Epidermal melanocyte (primary cell): ENCODE measurements around the gene CCDC192.
"Not testable (repeated sequence)": the region's sequence is repeated elsewhere in the genome, so short reads cannot be mapped to it uniquely, and the experiment has no call there.

Source experiments
- DNase-seq: peaks from one replicate; pipeline ENCODE4 v3.0.0; 2011; ENCODE audit warnings: low spot score; ENCODE audit not compliant: insufficient read length

Gene CCDC192, protein sequence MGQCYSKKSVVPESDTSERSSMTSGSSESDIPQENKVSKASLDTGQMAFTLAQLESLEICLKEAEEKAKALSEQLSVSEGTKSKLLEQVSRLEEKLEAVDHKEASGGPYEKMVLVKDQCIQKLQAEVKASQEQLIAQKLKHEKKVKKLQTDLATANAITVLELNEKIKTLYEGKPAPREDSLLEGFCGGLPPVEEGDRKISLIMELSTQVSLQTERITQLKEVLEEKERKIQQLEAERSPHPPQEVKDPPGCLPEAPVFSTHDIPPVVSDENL

DNA sequence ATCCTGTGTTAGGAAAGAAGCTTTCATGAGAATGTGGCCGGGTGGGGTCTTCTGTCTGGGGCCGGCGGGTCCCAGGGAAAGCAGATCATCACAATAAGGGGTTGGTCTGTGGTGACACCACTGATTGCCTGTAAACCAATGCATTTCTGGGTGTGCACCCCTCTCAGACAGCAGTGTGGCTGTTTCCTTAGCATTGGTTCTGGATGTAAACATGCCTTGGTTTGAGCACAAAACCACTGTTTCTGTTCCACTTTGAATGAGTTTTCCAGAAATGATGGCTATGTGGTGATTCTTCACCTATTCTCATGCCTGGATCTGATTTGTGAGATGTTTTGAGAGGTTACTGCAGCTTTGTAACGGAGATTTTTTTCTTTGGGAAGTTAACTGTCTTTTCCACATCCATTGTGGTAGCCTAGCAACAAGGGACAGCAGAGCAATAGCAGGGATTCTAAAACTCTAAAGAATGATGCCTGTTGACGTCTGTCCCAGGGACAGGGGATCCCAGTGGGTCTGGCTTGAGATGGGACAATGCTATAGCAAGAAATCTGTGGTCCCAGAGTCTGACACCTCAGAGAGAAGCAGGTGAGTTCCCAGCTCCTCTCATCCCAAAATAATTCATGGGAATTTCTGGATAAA is at the start of gene CCDC192:
Gene CCDC192, plus strand, starts transcription at position 466 of the 636 bp plus-strand sequence. Its CDS starts 55 bp downstream, at position 521.
- no peak for DNase-seq

DNA sequence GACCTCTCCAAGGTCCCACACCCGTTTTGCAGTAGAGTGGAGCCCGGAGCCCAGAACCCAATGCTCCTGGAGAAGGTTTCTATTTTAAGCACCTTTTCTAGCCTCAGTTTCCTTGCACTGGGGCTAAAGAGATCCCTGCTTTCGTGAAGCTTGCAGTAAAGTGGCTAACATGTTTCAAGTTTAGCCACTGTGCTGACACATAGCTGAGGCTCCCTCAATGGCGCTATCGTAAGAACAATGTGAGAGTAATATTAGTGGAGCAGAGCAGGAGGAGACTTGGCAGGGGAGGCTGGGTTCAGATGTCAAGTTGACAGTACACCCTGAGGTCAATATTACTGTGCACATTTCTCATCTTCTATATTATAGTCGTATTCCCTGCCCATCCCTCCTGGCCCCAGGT is 46.4 kb upstream of the CCDC192 start:
- DNase-seq: no peak

DNA sequence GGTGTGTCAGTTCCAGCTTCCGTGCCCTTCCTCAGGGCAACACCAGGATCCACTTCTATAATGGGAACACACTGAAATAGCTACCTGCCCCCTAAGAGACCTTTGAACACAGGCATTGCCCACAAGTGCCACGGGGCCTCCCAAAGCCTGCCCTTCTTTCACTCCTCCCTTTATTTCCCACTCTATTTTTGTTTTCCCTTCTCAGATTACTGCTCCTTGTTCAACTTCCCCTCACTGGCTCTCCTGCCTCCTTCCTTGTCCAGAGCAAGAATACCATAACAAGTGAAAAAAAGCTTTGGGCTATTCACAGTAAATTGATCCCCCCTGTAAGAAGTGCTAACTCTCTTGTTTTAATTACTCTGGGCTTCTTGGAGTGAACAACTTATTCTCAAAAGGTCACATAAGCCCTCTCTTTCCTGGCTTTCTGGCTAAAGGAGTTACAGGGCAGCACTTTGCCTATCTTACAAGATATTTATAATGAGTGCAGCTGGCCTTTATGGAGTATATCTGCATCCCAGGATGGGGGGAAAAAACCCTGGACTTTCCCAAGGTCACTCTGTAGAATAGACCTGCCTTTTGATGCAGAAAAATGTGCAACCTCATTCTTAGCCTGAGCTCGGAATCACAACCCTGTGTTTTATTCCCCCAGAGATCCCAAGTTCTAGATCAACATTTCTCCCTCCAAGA is 43.0 kb upstream of the CCDC192 start:
- no peak for DNase-seq

DNA sequence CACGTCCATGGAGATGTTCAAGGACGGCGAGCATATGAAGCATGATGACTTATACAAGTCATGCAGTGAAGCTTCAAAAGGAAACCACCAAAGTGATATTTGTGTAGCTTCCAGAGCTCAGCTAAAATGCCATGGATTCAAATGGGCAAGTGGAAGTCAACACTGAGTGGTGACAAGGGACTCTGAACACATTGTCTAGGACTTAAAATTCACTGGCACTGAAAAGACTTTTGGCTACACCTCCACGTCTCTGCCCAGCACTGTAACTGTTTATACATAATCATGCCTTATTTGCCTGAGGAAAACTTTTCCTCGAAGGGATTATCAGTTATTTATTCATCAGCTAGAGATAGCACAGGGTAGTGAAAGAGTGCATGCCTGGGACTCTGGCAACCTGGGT is 39.1 kb upstream of the CCDC192 start:
- DNase-seq: no peak

DNA sequence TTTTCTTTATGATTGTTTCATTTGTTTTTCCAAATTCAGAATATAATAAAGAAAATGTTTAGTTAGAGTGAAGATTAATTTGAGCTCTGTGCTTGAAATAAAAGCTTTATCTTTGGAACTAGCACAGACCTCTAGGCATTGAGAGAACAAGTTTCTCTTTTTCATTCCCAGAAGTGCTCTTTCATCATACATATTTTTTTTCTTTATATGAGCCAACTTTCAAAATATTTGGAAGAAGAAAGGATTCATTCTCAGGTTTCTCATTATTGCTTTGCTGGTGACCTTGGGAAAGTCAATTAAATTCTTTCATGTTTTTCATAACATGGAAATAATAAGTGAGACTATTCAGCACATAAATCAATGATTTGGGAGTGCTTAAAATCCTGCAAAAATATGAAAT is 37.5 kb upstream of the CCDC192 start:
- no peak for DNase-seq

DNA sequence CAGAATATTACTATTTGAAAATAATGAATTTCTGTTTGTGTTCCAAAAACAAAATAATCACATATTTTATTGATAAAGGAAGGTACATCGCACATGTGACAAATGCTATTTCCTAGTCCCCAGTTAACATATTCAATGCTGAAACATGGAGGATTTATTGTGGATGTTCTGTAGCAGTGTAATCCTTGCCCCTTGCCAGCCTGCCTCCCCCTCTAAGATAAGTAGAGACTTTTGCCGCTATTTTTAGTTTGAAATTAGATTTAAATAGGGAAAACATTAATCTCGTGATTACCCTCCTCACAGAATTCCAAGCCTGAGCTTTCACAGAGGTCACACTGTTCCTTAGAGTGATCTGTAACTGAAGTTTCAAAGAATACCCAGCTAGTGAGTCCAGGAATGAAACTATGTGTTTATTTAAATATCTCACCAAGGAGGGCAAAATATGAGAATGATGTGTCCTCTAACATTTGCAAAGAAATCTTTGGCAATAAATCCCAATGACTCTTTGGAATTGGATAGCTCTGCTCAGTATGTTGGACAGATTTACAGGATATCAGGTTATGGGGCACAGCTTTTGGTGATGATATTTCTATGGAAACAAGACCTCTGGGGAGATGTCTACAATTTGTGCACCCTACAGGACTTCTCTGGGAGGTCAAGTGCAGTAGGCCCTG is 37.0 kb upstream of the CCDC192 start:
- DNase-seq: no peak

DNA sequence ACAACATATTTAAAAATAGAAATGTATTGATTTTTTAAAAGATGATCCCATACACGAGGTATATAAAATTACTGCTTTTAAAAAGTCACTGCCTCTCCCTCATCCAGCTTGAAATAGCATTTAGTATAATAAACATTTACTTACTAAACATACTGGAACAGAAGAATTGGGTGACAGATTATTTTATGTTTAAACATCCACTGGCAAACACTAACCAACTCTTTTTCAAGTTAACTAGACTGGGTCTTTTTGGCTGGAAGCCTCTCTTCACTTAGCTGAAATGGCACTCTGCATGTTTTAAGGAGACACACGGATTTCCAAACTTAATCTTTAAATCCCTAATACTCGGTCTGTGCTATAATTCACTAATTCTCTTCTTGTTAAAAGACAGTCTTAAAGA is 35.3 kb upstream of the CCDC192 start:
- DNase-seq: no peak

DNA sequence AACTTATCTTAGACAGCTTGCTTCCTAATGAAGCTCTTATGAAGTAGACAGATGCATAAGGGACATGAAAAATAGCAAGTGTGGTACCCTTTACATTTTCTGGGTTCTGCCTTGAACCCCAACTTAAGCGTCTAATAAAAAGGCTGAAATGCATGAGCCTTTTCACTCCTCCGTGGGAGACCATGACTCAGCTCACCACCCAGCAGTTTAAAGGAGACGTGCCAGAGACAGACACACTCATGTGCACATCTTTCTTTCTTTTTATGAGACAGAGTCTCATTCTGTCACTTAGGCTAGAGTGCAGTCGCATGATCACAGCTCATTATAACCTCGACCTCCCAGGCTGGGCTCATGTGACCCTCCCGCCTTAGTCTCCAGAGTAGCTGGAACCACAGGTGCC is 32.0 kb upstream of the CCDC192 start:
- DNase-seq: no peak

DNA sequence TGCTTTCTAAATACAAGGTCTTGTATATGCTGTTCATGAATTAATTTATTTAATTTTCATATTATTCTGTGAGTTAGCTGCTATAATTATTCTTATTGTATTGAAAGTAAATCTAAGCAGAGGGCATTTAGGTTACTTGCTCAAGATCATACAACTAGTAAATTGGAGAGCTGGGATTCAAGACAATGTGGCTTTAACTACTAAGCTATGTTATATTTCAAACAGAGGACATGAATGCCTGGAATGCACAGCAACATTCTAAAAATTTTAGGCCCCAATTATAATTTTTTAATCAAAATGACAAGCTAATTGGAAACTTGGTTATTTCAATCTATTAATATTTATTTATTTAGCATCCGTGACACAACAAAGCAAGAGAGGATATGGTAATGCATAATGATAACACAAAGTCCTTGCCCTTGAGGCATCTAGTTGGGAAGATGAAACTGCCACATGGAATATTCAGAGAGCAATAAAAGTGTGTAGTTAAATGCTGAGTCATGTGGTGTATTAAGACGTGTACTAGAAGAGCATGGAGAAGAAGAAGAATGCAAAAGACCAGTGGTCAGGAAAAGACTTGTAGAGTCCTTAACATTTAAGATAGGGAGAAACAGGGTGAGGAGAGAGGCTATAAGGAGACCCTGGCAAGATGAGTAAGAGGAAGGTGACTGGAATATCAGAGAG is 29.9 kb upstream of the CCDC192 start:
- DNase-seq: no peak

DNA sequence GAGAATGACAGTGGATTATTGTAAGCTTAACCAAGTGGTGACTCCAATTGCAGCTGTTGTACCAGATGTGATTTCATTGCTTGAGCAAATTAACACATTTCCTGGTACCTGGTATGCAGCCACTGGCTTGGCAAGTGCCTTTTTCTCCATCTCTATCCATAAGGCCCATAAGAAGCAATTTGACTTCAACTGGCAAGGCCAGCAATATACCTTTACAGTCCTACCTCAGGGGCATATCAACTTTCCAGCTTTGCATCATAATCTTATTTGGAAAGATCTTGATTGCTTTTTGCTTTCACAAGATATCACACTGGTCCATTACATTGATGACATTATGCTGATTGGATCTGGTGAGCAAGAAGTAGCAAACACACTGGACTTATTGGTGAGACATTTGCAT is 26.2 kb upstream of the CCDC192 start:
- DNase-seq: not testable (repeated sequence)

DNA sequence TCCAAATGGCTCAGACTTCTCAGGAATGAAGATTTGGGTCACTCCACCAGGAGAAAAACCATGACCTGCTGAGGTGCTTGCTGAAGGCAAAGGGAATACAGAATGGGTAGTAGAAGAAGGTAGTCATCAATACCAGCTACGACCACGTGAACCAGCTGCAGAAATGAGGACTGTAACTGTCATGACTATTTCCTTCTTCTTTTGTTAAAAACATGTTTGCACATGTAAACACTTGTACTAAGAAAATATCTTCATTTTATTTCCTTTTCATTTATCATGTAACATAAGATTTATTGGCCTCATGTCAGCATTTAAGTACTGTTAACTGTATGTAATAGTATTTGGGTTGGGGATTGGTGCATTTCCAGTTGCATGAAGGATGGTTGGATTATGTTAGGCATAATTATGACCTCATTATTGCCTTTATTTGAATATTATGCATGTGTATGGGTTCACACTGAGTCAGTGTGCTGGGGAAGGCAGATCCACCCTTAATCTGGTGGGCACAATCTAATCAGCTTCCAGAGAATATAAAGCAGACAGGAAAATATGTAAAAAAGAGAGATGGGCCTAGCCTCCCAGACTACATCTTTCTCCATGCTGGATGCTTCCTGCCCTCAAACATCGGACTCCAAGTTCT is 23.4 kb upstream of the CCDC192 start:
- not testable (repeated sequence) for DNase-seq

DNA sequence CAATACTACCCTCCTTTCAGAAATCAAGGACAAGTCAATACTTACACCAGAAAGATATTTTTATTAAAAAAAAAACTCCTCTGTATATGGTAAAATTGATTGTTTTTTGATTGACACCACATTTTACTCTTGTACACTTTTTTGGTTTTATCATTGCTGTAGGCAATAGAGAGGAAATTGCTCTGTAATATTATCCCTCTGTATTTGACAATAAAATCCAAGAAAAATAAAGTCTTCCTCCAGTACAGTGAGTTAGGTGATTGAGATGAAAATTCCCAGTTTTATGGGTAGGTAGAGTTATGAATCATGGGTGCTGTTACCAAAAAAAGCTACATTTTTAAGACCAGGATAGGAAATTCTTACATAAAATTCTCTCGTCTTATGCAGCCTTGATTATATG is 22.6 kb upstream of the CCDC192 start:
- DNase-seq: no peak

DNA sequence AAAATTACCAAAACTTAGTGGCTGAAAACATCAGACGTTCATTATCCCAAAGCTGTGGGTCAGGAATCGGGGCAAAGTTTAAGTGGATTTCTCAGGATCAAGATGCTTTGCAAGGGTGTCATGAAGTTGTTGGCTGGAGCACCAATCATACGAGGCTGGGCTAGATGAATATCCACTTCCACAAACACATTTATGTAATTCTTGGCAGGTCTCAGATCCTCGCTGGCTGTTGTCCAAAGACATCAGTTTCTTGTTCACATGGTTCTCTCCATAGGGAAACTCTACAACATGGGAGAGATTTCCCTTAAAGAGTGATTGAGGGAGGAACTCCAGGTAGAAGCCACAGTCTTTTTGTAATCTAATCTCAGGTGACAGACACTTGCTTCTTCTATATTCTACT is 20.2 kb upstream of the CCDC192 start:
- no peak for DNase-seq

DNA sequence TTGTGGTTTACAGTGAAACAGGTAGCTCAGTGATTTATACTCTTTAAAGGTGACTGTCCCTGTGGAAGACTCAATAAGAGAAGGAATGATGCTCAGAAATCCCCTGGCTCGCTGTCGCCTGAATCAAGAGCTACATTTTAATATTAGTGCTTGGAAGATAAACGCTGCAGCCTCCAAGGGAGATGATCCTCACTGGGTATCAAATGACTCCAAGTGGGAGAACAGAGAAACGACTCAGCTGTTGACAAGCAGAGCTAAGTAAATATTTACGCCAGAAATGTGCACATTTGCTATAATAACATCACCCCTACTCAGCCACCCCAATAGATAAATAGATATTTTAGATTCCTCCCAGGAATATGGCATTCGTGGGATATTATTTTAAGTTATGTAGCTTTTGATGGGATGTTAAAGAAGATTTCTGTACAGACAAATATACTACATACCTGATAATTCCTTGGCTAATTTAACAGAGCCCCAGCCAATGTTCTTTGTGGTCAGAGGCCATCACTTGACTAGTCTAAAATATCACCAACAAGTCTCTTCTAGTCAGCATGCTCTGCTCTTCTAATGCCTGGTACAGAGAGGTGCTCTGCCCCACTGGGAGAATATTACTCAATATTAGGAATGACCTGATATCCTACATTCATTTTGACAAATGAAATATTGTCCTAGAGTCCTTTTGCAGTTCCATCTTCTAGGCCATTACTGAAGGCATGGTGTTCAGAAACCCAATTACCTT is 18.3 kb upstream of the CCDC192 start:
- DNase-seq: no peak

DNA sequence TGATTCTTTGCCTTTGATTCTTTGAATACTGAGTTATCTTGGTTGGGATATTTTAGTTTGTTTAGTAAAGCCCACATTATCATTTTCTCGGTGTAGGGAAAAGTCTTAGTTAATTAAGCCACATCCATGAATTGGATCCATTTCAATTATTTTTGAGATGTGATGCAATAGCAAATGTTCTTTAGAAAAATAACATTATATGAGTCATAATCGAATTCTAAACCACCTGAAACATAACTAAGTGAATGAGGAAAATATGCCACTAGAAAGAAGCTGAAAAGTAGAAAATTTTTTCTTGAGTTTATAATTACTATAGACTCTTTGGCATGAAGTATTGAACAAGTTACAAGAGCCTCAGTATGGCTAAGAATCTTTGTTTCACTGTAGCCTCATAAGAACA is 17.5 kb upstream of the CCDC192 start:
- no peak for DNase-seq

DNA sequence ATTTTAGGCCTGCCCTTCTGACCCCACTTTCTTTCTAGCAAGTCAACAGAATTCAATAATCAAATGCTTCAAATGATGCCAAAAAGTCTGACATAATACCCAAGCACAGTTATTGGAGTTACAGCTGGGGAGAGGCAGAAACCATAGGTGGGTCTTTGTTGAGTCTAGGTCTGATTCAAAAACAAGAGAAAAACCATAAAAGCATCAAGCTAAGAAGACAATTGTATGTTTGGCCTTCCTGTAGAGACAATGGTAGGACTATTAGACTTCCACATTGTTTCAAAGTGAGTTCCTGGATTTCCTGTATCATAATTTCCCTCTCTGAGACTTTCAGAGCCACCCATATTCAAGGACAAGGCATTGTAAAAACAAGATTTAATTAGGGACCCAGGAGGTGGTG is 16.8 kb upstream of the CCDC192 start:
- DNase-seq: no peak

DNA sequence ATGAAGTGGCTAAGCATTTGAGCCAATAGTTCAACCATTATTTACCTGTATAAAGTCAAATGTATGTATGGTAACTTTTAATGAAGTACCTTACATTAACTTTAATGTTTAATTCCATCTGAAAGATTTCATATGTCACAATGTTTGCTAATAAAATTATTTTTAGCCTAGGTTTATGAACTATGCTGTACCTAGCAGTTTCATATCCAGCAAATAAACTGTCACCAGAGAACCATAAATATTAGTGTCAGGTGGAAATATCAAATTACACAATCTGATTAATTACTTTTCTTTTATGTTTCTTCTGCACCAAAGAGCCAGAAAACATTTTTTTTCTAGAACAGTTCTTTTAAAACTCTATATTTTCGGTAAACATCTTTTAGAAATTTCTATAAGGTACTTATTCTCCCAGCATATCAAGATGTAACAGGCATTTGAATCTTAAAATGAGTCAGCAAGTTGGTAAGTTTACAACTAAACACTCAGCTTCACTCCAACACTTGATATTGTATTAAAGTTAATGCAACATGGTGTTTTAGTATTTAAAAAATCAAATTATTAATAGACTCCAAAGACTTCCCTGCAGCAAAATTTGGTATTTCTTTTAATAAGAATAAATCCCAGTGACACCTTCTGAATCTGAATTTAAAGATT is 8.5 kb upstream of the CCDC192 start:
- DNase-seq: no peak

DNA sequence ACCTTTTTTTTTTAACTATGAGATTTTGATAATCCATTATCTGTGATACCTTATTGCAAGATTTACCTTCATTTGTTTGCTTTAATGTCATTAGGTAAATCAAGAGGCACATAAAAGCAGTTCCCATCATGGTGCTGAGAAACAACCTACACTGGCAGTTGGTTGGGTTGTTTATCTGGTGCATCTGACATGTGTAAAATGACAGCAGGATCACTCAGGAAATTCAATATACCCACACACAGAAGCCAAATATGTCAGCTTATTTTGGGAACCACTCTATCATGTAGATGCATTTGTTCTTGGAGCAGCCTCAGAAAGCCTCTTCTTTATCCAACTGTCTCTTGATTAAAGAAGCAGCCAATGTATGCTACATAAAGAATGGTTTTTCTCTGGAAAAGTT is 7.8 kb upstream of the CCDC192 start:
- no peak for DNase-seq

DNA sequence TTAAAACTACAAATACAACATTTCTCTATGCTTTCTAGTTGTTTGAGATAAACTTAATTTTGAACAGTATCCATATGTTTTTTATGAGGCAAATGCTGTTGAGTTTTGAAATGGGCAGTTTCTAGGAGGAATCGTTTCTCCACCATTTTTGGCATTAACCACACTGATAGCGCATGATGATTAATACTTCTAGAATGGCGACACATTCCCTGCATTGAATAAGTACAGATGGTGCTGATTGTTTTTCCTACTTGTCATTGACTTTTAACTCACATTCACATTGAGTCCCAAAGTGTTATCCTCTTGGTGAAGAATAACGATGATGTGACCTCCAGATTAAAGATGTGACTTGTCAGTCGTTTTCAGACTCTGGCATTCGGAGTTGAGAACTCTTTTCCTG is 6.5 kb upstream of the CCDC192 start:
- no peak for DNase-seq
